Endothelial cell of umbilical vein (primary cell): ENCODE results near the gene ABCC4. TPM values are rescaled to one million over a fixed set of nuclear protein-coding genes. Genes with fewer than 3 reads are reported as not detected.

Source experiments
- BruUV-seq: library from RNA; stranded (reverse); fragments of 400-500 nt; replicated peaks from 2 replicates; lab custom pipeline; 2021; lab: Mats Ljungman, UMichigan
- CTCF ChIA-PET: fragments of 300-600, 350-600 bp; sonication (Branson Sonifier 250); formaldehyde crosslinking; loops from one replicate; lab custom pipeline; 2021; ENCODE audit warnings: antibody characterized with exemption, inconsistent platforms; lab: Charles Lee
- POLR2A ChIA-PET: fragments of 300-600, 350-600 bp; sonication (Branson Sonifier 250); formaldehyde crosslinking; loops from one replicate; lab custom pipeline; 2021; ENCODE audit warnings: antibody characterized with exemption, inconsistent platforms; lab: Charles Lee
- DNase-seq: peaks from one replicate; pipeline ENCODE4 v3.0.0-alpha.2; 2011; ENCODE audit warnings: low read depth, low spot score
- FAIRE-seq: peaks from 2 replicates; lab custom pipeline; 2011; peaks lifted over from hg19 to GRCh38; lab: Jason Lieb, UNC
- H2AFZ ChIP-seq: 2 replicates; pipeline ENCODE4 v1.6.0; 2012; ENCODE audit warnings: low read depth, low read length, control low read depth, inconsistent platforms
- H3K27ac ChIP-seq: 2 replicates; pipeline ENCODE4 v1.5.1; 2011; ENCODE audit warnings: low read depth, mild to moderate bottlenecking, control low read depth, low read length, moderate library complexity; ENCODE audit not compliant: insufficient read depth
- H3K27me3 ChIP-seq, 2 experiments: 2 replicates each; pipeline versions ENCODE4 v1.6.0 to v1.6.1; 2011; ENCODE audit warnings: low read length in 2 of 2, mixed read lengths in 1 of 2; ENCODE audit not compliant: control insufficient read depth in 2 of 2, insufficient read depth in 2 of 2
- H3K36me3 ChIP-seq, 2 experiments: 2 replicates in 1 of 2; 3 replicates in 1 of 2; pipeline ENCODE4 v1.5.1; 2011; ENCODE audit warnings: low read length in 2 of 2, mild to moderate bottlenecking in 1 of 2, moderate library complexity in 1 of 2; ENCODE audit not compliant: control insufficient read depth in 2 of 2, insufficient read depth in 2 of 2; ENCODE audit errors: extremely low read depth in 1 of 2
- H3K4me1 ChIP-seq: 3 replicates; pipeline ENCODE4 v1.5.1; 2011; ENCODE audit warnings: mild to moderate bottlenecking, low read length; ENCODE audit not compliant: control insufficient read depth, insufficient read depth; ENCODE audit errors: extremely low read depth
- H3K4me2 ChIP-seq: 2 replicates; pipeline ENCODE4 v1.6.1; 2011; ENCODE audit warnings: low read length, control low read depth, mixed read lengths; ENCODE audit not compliant: insufficient read depth
- H3K4me3 ChIP-seq, 3 experiments: fragments of 200-600 bp in 1 of 3; sonication (generic), shearing (Covaris generic) in 1 of 3; replicated peaks in 1 of 3; 2 replicates each; pipeline ENCODE4 v1.5.1; 2011 to 2016; ENCODE audit warnings: control low read depth in 3 of 3, low read length in 3 of 3, mild to moderate bottlenecking in 2 of 3, inconsistent platforms in 1 of 3, low read depth in 1 of 3, moderate library complexity in 1 of 3; ENCODE audit not compliant: insufficient read depth in 1 of 3
- H3K79me2 ChIP-seq: 2 replicates; pipeline ENCODE4 v1.6.0; 2012; ENCODE audit warnings: low read length, inconsistent platforms; ENCODE audit not compliant: control insufficient read depth, insufficient read depth
- H3K9ac ChIP-seq: replicated peaks from 2 replicates; pipeline ENCODE3; 2011; ENCODE audit warnings: low read length, control low read depth; ENCODE audit not compliant: insufficient read depth; ENCODE audit errors: extremely low read depth
- H3K9me1 ChIP-seq: replicated peaks from 3 replicates; pipeline ENCODE4 v1.6.0; 2011; ENCODE audit warnings: mild to moderate bottlenecking, low read length; ENCODE audit not compliant: control insufficient read depth, insufficient read depth; ENCODE audit errors: extremely low read depth
- H3K9me3 ChIP-seq: replicated peaks from 2 replicates; pipeline ENCODE4 v1.5.1; 2012; ENCODE audit warnings: low read length, inconsistent platforms; ENCODE audit not compliant: control insufficient read depth, insufficient read depth
- H4K20me1 ChIP-seq: replicated peaks from 2 replicates; pipeline ENCODE3; 2011; ENCODE audit warnings: mild to moderate bottlenecking, low read length; ENCODE audit not compliant: control insufficient read depth, insufficient read depth; ENCODE audit errors: extremely low read depth
- GATA2 ChIP-seq: IDR thresholded peaks from 2 replicates; pipeline ENCODE4 v1.7.0; 2011; ENCODE audit warnings: low read depth, mild to moderate bottlenecking, moderate library complexity, mixed read lengths, low read length; ENCODE audit not compliant: insufficient read length, insufficient read depth
- JUN ChIP-seq: IDR thresholded peaks from 2 replicates; pipeline ENCODE4 v1.6.1; 2011; ENCODE audit warnings: borderline replicate concordance, low read depth; ENCODE audit not compliant: insufficient read length, insufficient read depth
- MYC ChIP-seq: IDR thresholded peaks from one replicate; pipeline ENCODE4 v1.6.1; 2011; ENCODE audit warnings: mild to moderate bottlenecking, low read depth, low read length
- POLR2A ChIP-seq: IDR thresholded peaks from 2 replicates; pipeline ENCODE4 v1.6.1; 2012; ENCODE audit warnings: low read depth, mild to moderate bottlenecking, control low read depth, low read length
- POLR2AphosphoS5 ChIP-seq: IDR thresholded peaks from 2 replicates; pipeline ENCODE4 v1.6.1; 2012; ENCODE audit warnings: low read depth, mild to moderate bottlenecking, control low read depth, low read length, moderate library complexity; ENCODE audit not compliant: insufficient read depth
- dilution Hi-C: fragments of 300-500 bp; cut with MboI; formaldehyde crosslinking; loops from one replicate; pipeline ENCODE4 v1.15.0; 2019; ENCODE audit warnings: low sequenced_read_pairs; ENCODE audit not compliant: extremely low pct_ligation_motif_present
- intact Hi-C: fragments of 100-400 bp; cut with micrococcal nuclease; formaldehyde crosslinking; loops from one replicate; pipeline ENCODE4 v1.10.0; 2022
- polyA plus RNA-seq, 4 experiments: library from polyadenylated mRNA; depleted of rRNA in 3 of 4; stranded (reverse) in 3 of 4; unstranded in 1 of 4; fragments of >200 nt; gene quantifications; 2 replicates each; pipeline versions ENCODE4 v1.2.1 to v1.2.3, GENCODE V29; 2011 to 2012; ENCODE audit warnings: missing spikeins in 1 of 4
- total RNA-seq: library from RNA; stranded (reverse); gene quantifications from 2 replicates; pipeline ENCODE4 v1.2.3, GENCODE V29; 2021
- TF ChIP-seq, protein P1 (sequence below), 2 donors: IDR thresholded peaks; 1 replicate in 1 of 2; 2 replicates in 1 of 2; pipeline ENCODE4 v1.5.1; 2011; ENCODE audit warnings: low read length in 2 of 2, mild to moderate bottlenecking in 2 of 2, moderate library complexity in 2 of 2, control low read depth in 1 of 2, inconsistent platforms in 1 of 2, low read depth in 1 of 2; ENCODE audit not compliant: insufficient read depth in 1 of 2; ENCODE audit errors: extremely low read depth in 1 of 2

Gene ABCC4
- total and polyA plus RNA-seq, 2 donors (not counting 3 experiments of a cell fraction or from before 2014, with no cell fraction given) = 9.2 to 15.9 TPM

DNA sequence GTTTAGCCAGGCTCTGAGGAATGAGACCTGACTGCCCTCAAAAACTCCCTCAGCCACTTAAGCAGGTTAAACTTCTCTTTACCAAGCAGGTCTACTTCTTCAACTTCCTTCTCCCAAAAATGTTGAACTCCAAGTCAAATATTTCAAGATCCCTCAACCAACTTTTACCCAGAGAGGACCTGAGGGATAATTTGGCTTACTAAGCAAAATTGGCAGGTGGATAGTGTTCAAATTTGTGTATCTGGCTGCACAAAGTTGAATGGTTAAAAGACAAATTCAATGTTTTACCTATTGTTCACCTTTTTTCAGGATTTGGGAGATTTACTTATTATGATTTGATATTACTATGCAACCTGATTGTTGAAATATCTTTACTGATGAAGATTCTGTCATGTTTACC is 296.0 kb downstream of the ABCC4 start:
- no peak overlapping the region for H3K9ac ChIP-seq
- TF ChIP-seq MYC = no peak
- no peak for TF ChIP-seq JUN
- TF ChIP-seq POLR2AphosphoS5 = no peak
- TF ChIP-seq GATA2 = no peak
- no peak for TF ChIP-seq POLR2A
- TF ChIP-seq, protein P1, sequence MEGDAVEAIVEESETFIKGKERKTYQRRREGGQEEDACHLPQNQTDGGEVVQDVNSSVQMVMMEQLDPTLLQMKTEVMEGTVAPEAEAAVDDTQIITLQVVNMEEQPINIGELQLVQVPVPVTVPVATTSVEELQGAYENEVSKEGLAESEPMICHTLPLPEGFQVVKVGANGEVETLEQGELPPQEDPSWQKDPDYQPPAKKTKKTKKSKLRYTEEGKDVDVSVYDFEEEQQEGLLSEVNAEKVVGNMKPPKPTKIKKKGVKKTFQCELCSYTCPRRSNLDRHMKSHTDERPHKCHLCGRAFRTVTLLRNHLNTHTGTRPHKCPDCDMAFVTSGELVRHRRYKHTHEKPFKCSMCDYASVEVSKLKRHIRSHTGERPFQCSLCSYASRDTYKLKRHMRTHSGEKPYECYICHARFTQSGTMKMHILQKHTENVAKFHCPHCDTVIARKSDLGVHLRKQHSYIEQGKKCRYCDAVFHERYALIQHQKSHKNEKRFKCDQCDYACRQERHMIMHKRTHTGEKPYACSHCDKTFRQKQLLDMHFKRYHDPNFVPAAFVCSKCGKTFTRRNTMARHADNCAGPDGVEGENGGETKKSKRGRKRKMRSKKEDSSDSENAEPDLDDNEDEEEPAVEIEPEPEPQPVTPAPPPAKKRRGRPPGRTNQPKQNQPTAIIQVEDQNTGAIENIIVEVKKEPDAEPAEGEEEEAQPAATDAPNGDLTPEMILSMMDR (IDR thresholded peaks at IDR 0.05; ENCODE audit: extremely low read depth in 1 of 2, insufficient read depth in 1 of 2, low read depth in 1 of 2, low read length in 2 of 2) = no peak
- no TSS peak for BruUV-seq
- intact Hi-C loops = no loop called here
- ChIA-PET CTCF (no interaction called here), POLR2A (no interaction called here)
- H3K27me3 ChIP-seq = peaks cover 0 to 6% of the 10 kb centered on the region in 2 experiments
- no peak overlapping the region for H3K4me2 ChIP-seq
- no peak for DNase-seq
- no peak for FAIRE-seq
- no peaks in the 10 kb centered on the region for H3K9me1 ChIP-seq
- no peak overlapping the region for H2AFZ ChIP-seq
- no peaks in the 10 kb centered on the region for H3K9me3 ChIP-seq
- H4K20me1 ChIP-seq = peaks cover 2% of the 10 kb centered on the region
- no peak overlapping the region for H3K27ac ChIP-seq
- H3K36me3 ChIP-seq = no peaks in the 10 kb centered on the region
- dilution Hi-C loops = no loop called here
- no peaks in the 10 kb centered on the region for H3K79me2 ChIP-seq
- peaks cover 2% of the 10 kb centered on the region for H3K4me1 ChIP-seq
- H3K4me3 ChIP-seq = no peak overlapping the region
